ENCODE measurements around the gene IGFBP5. TPM values are rescaled to one million over a fixed set of nuclear protein-coding genes. Genes with fewer than 3 reads are reported as not detected.
A peak's percentile ranks its signal among the peaks of the same experiment; 100 is the strongest.

Gene IGFBP5
- polyA plus RNA-seq, 1 of the 3 experiments (the other 2 are of a cell fraction) = 323 TPM

DNA sequence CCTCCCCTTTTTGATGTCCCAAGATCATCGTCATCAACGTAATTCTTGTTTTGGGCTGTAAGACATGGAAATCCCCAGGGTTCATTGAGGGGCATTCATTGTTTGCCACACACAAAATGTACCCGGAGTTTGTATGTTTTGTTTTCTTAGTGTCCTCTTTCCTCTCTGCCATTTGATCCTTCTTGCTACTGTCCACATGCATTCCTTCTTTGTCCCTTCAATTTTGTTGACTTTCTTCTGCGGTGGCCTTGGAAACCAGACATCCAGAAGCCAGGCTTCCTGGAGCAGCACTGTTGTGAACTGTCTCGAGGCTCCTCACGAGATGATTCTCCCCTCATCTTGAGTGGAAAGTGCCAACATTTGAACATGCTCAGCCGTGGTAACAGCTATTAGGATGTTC lies 37.4 kb downstream of the IGFBP5 start:
- H4K20me1 ChIP-seq (ENCODE audit: insufficient read depth) = peaks cover 14% of the 10 kb centered on the region
- TF ChIP-seq FOSL2 (IDR thresholded peaks at IDR 0.05; ENCODE audit: borderline replicate concordance, low read depth) = no peak
- TF ChIP-seq, protein P1, sequence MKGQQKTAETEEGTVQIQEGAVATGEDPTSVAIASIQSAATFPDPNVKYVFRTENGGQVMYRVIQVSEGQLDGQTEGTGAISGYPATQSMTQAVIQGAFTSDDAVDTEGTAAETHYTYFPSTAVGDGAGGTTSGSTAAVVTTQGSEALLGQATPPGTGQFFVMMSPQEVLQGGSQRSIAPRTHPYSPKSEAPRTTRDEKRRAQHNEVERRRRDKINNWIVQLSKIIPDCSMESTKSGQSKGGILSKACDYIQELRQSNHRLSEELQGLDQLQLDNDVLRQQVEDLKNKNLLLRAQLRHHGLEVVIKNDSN (IDR thresholded peaks at IDR 0.05; ENCODE audit: borderline replicate concordance, low read depth) = no peak
- TF ChIP-seq TCF12 (IDR thresholded peaks at IDR 0.05) = no peak
- no peak for TF ChIP-seq RFX5 (IDR thresholded peaks at IDR 0.05; ENCODE audit: low read length)
- no peak for TF ChIP-seq EP300 (IDR thresholded peaks at IDR 0.05; ENCODE audit: borderline replicate concordance in 1 of 2, low read depth in 1 of 2, low read length in 1 of 2)
- TF ChIP-seq RAD21 (IDR thresholded peaks at IDR 0.05; ENCODE audit: low read length) = no peak
- TF ChIP-seq USF2 (IDR thresholded peaks at IDR 0.05; ENCODE audit: borderline replicate concordance, low read depth, low read length) = no peak
- TF ChIP-seq EZH2phosphoT487 (IDR thresholded peaks at IDR 0.05; ENCODE audit: borderline replicate concordance, low read depth) = no peak
- TF ChIP-seq SMC3 (IDR thresholded peaks at IDR 0.05; ENCODE audit: low read depth, low read length) = no peak
- no peak for TF ChIP-seq GATA2 (CRISPR knock-in tag; IDR thresholded peaks at IDR 0.05)
- no peak for TF ChIP-seq FOXJ3 (CRISPR knock-in tag; IDR thresholded peaks at IDR 0.05)
- no peak for TF ChIP-seq ELF1 (IDR thresholded peaks at IDR 0.05)
- TF ChIP-seq TEAD4 (IDR thresholded peaks at IDR 0.05; ENCODE audit: borderline replicate concordance, insufficient read depth) = no peak
- no peak for TF ChIP-seq REST (IDR thresholded peaks at IDR 0.05; ENCODE audit: low read depth, low read length)
- no peak for TF ChIP-seq YY1 (IDR thresholded peaks at IDR 0.05; ENCODE audit: low read depth)
- no peak for TF ChIP-seq FOXM1 (IDR thresholded peaks at IDR 0.05; ENCODE audit: low read depth)
- no peak for TF ChIP-seq JUND (IDR thresholded peaks at IDR 0.05)
- no peak for TF ChIP-seq IRF3 (IDR thresholded peaks at IDR 0.05; ENCODE audit: low read depth, low read length)
- TF ChIP-seq, protein P2, sequence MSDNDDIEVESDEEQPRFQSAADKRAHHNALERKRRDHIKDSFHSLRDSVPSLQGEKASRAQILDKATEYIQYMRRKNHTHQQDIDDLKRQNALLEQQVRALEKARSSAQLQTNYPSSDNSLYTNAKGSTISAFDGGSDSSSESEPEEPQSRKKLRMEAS (IDR thresholded peaks at IDR 0.05; ENCODE audit: low read depth) = no peak
- TF ChIP-seq MXI1 (IDR thresholded peaks at IDR 0.05; ENCODE audit: low read depth, low read length) = no peak
- peaks cover 17 to 22% of the 10 kb centered on the region in 2 experiments for H3K4me1 ChIP-seq (ENCODE audit: control insufficient read depth in 1 of 2, insufficient read depth in 2 of 2, low read depth in 1 of 2, low read length in 1 of 2)
- ChIA-PET CTCF (interaction anchor here (1.6 to 24.7 kb wide), 4 partner anchors 7 to 1055 kb away, joined by 3 to 614 read pairs (median 42); partner anchors contain the start of gene IGFBP2), POLR2A (no interaction called here)
- H3K4me3 ChIP-seq (ENCODE audit: low read depth in 2 of 2, low read length in 1 of 2) = no peak overlapping the region
- H3K79me2 ChIP-seq (ENCODE audit: insufficient read depth) = peaks cover 48% of the 10 kb centered on the region; the same call in 1 of the 2 replicates
- peak overlapping the region in 1 of 2 experiments; percentile 36; a peak in 2 of 4 replicates for H3K27ac ChIP-seq (ENCODE audit: low read depth in 2 of 2, low read length in 1 of 2)
- H3K36me3 ChIP-seq (replicated peaks in 1 of 2; ENCODE audit: control insufficient read depth in 1 of 2, insufficient read depth in 2 of 2, low read length in 1 of 2) = peaks cover 14 to 42% of the 10 kb centered on the region in 2 experiments
- no peaks in the 10 kb centered on the region for H3K9me3 ChIP-seq
- 89% methylated on average over 7 of the region's 7 CpGs for WGBS (ENCODE audit: low lambda C conversion rate)
- no peak overlapping the region for H3K9ac ChIP-seq
- H3K9me2 ChIP-seq = no peaks in the 10 kb centered on the region
- DNase-seq = no peak
- H3K4me2 ChIP-seq = no peak overlapping the region
- H3K27me3 ChIP-seq (ENCODE audit: insufficient read depth) = no peaks in the 10 kb centered on the region
- H3F3A ChIP-seq (replicated peaks; ENCODE audit: insufficient read depth) = peaks cover under 1% of the 10 kb centered on the region
- no peak overlapping the region for H2AFZ ChIP-seq (ENCODE audit: low read depth)
